Endodermal cell (in vitro differentiated cells): ENCODE measurements around the gene PCSK4. TPM values are rescaled to one million over a fixed set of nuclear protein-coding genes. Genes with fewer than 3 reads are reported as not detected.

Experiments
- DNase-seq: peaks from one replicate; pipeline ENCODE4 v3.0.0-alpha.2; 2017
- H3K27ac ChIP-seq: 2 replicates; pipeline ENCODE4 v1.5.1; 2013; ENCODE audit warnings: mild to moderate bottlenecking, low read depth, low read length, moderate library complexity
- H3K27me3 ChIP-seq: 2 replicates; pipeline ENCODE4 v1.6.1; 2013; ENCODE audit warnings: mild to moderate bottlenecking, low read length, moderate library complexity; ENCODE audit not compliant: insufficient read depth, control insufficient read depth, poor library complexity, severe bottlenecking
- H3K36me3 ChIP-seq: 2 replicates; pipeline ENCODE4 v1.7.0; 2013; ENCODE audit warnings: mild to moderate bottlenecking, low read length, moderate library complexity; ENCODE audit not compliant: control insufficient read depth, insufficient read depth
- H3K4me1 ChIP-seq: one replicate; pipeline ENCODE4 v1.7.0; 2013; ENCODE audit warnings: low read length; ENCODE audit not compliant: control insufficient read depth, insufficient read depth
- H3K4me3 ChIP-seq: 2 replicates; pipeline ENCODE4 v1.5.1; 2013; ENCODE audit warnings: mild to moderate bottlenecking, low read length, moderate library complexity
- H3K9ac ChIP-seq: 2 replicates; pipeline ENCODE4 v1.6.1; 2013; ENCODE audit warnings: mild to moderate bottlenecking, low read length, moderate library complexity; ENCODE audit not compliant: poor library complexity, severe bottlenecking; ENCODE audit errors: extremely low read depth
- H3K9me3 ChIP-seq: 2 replicates; pipeline ENCODE4 v1.6.1; 2013; ENCODE audit warnings: mild to moderate bottlenecking, low read length, moderate library complexity; ENCODE audit not compliant: control insufficient read depth
- H3K27ac Mint-ChIP-seq: 2 replicates; pipeline ENCODE4 v1.8.0; 2020; ENCODE audit warnings: mixed read lengths
- H3K27me3 Mint-ChIP-seq: 2 replicates; pipeline ENCODE4 v1.8.0; 2021; ENCODE audit warnings: mild to moderate bottlenecking, mixed read lengths; ENCODE audit not compliant: insufficient read depth
- H3K36me3 Mint-ChIP-seq: 2 replicates; pipeline ENCODE4 v1.8.0; 2020; ENCODE audit warnings: low read depth, mixed read lengths
- H3K4me1 Mint-ChIP-seq: 2 replicates; pipeline ENCODE4 v1.8.0; 2020; ENCODE audit warnings: mixed read lengths
- H3K4me3 Mint-ChIP-seq: 2 replicates; pipeline ENCODE4 v1.8.0; 2020; ENCODE audit warnings: mild to moderate bottlenecking, moderate library complexity, mixed read lengths
- H3K9me3 Mint-ChIP-seq: 2 replicates; pipeline ENCODE4 v1.8.0; 2020; ENCODE audit warnings: mild to moderate bottlenecking, mixed read lengths
- CTCF ChIP-seq: fragments of 200-600 bp; sonication (generic); conservative IDR thresholded peaks from 2 replicates; pipeline ENCODE4 v1.5.0; 2021; ENCODE audit warnings: antibody characterized with exemption, mild to moderate bottlenecking
- WGBS, 2 experiments: methylation state at CpG; one replicate each; pipeline versions ENCODE4 v1.1.5 to v1.1.7; 2013; ENCODE audit warnings: missing lambda C conversion rate in 2 of 2, mixed read lengths in 1 of 2; ENCODE audit not compliant: insufficient coverage in 1 of 2, insufficient read length in 1 of 2; 5-methylcytosine and 5-hydroxymethylcytosine counted together
- total RNA-seq, 2 donors: library from RNA; stranded (reverse); fragmentation: NEBNext Ultra II Directional in 1 of 2; extraction: Animal tissue kit (Norgen Biotek cat#: 25700) in 1 of 2; gene quantifications; 2 replicates in 1 of 2; 3 replicates in 1 of 2; pipeline ENCODE4 v1.2.1, GENCODE V29; 2021

PCSK4 gene
- total RNA-seq, 2 donors from 2014 or later, result 25.2 to 31.6 TPM

- no peak overlapping the region for H3K9ac ChIP-seq
- peaks cover 40% of the 10 kb centered on the region for H3K36me3 ChIP-seq
- no peaks in the 10 kb centered on the region for H3K4me1 ChIP-seq
- Mint-ChIP-seq H3K9me3 (no peaks in the 10 kb centered on the region), H3K36me3 (peaks cover 39% of the 10 kb centered on the region), H3K27ac (no peak overlapping the region), H3K27me3 (no peaks in the 10 kb centered on the region), H3K4me1 (peaks cover 7% of the 10 kb centered on the region), H3K4me3 (no peak overlapping the region)
- 90 to 95% methylated on average over 14 to 21 of the region's 21 CpGs for WGBS, 2 experiments
- TF ChIP-seq CTCF, result no peak
- DNase-seq, result no peak
- H3K27ac ChIP-seq, result no peak overlapping the region
- H3K4me3 ChIP-seq, result no peak overlapping the region
- no peaks in the 10 kb centered on the region for H3K9me3 ChIP-seq
- no peaks in the 10 kb centered on the region for H3K27me3 ChIP-seq
These were observed 54.7 kb downstream of the PCSK4 start for GRCh38 chr19:1435378-1435989.

- WGBS, 2 experiments, result 96 to 97% methylated on average over 34 to 39 of the region's 39 CpGs
- H3K27ac Mint-ChIP-seq, result no peak overlapping the region
- Histone ChIP-seq H3K36me3 (peaks cover 42% of the 10 kb centered on the region), H3K27me3 (no peaks in the 10 kb centered on the region), H3K4me1 (no peaks in the 10 kb centered on the region), H3K27ac (no peak overlapping the region), H3K9me3 (no peaks in the 10 kb centered on the region), H3K4me3 (no peak overlapping the region), H3K9ac (no peak overlapping the region)
- H3K9me3 Mint-ChIP-seq, result no peaks in the 10 kb centered on the region
- no peaks in the 10 kb centered on the region for H3K27me3 Mint-ChIP-seq
- H3K4me1 Mint-ChIP-seq, result peaks cover 3% of the 10 kb centered on the region
- DNase-seq, result no peak
- no peak for TF ChIP-seq CTCF
- peaks cover 36% of the 10 kb centered on the region for H3K36me3 Mint-ChIP-seq
- no peak overlapping the region for H3K4me3 Mint-ChIP-seq
These were observed 55.5 kb downstream of the PCSK4 start for GRCh38 chr19:1434577-1435060.

- H3K4me1 ChIP-seq, result no peaks in the 10 kb centered on the region
- TF ChIP-seq CTCF, result no peak
- WGBS, 2 experiments, result 96 to 98% methylated on average over 13 to 17 of the region's 17 CpGs
- no peak overlapping the region for H3K27ac Mint-ChIP-seq
- H3K36me3 Mint-ChIP-seq, result peaks cover 32% of the 10 kb centered on the region
- H3K9me3 Mint-ChIP-seq, result no peaks in the 10 kb centered on the region
- H3K4me3 Mint-ChIP-seq, result no peak overlapping the region
- no peak for DNase-seq
- no peak overlapping the region for H3K4me3 ChIP-seq
- no peaks in the 10 kb centered on the region for H3K9me3 ChIP-seq
- no peaks in the 10 kb centered on the region for H3K27me3 ChIP-seq
- H3K4me1 Mint-ChIP-seq, result no peaks in the 10 kb centered on the region
- no peaks in the 10 kb centered on the region for H3K27me3 Mint-ChIP-seq
- no peak overlapping the region for H3K9ac ChIP-seq
- no peak overlapping the region for H3K27ac ChIP-seq
- peaks cover 42% of the 10 kb centered on the region for H3K36me3 ChIP-seq
These were observed 56.1 kb downstream of the PCSK4 start for GRCh38 chr19:1434040-1434366.
